ENCODE results near the gene STK36. TPM values are rescaled to one million over a fixed set of nuclear protein-coding genes. Genes with fewer than 3 reads are reported as not detected.
"Not testable (repeated sequence)": the region's sequence is repeated elsewhere in the genome, so short reads cannot be mapped to it uniquely, and the experiment has no call there.

STK36 gene
- total RNA-seq, 1 donor from 2014 or later = 19.6 TPM

DNA sequence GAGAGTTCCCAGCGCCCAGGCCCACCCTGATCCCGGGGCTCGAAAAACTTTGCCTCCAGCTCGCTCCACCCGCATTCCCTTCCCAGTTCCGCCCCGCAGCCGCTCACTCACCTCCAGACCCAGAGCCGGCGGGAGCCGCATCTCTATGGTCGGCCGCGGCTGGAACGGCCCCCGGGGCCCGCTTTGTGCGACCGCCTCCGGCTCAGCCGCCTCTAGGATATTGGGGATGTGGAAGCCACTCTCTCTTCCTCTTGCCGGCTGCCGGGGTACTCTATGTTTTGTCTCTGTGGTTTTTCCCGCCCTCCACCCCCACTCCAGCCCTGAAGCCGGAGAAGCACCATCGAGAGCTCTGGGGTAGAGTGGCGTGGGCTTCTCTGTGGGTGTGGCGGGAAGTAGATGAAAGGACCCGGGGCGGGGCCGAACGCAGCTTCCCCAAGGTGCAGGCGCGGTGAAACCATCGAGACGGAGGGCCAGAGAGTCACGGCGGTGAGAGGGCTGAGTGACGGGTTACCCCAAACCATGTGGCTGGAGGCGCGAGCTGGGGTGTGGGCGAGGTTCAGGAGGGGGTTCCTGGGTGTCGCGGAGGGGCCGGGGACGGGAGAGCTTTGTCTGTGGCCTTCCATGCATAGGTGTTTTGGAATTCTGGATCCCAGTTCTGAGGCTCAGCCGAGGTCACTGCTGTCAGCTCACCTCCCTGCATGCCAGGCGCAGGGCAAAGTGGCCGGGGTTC is 12.5 kb upstream of the STK36 start, which contains the start of the genes BCS1L and ZNF142:
Gene BCS1L (plus strand): TSS at position 426 of the 730 bp plus-strand sequence. CDS start 1,305 bp downstream, outside the sequence.
Gene ZNF142 (minus strand): TSS at position 366 of the 730 bp plus-strand sequence. CDS start 3,194 bp downstream, outside the sequence.
- peak; percentile 95 for DNase-seq (ENCODE audit: low spot score)

GRCh38 chr2:218659988-218660358 is 11.9 kb upstream of the STK36 start:
- DNase-seq (ENCODE audit: low spot score) = no peak

GRCh38 chr2:218662377-218662776 is 9.5 kb upstream of the STK36 start:
- no peak for DNase-seq (ENCODE audit: low spot score)

- no peak for DNase-seq (ENCODE audit: low spot score)
Measured at GRCh38 chr2:218662827-218663226, 9.1 kb upstream of the STK36 start.

DNA sequence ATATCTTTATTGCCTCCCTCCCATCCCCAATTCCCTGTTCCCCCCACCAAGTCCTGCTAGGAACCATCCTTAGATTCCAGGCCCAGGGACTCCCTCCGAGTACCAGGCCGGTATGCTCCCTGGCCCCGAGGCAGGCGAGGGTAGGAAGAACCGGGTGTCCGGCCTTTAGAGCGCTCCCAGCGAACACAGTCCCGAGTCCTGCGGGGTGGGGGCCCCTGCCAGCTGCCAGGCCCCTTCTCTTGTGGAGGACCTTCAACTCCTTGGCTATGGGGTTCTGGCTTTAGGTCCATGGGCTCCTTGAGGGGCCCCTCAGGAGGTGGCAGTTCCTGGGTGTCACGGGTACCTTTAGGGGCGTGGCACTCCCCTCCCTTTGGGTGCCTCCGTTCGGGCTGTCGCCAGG is 8.0 kb upstream of the STK36 start:
- DNase-seq (ENCODE audit: low spot score) = no peak

DNA sequence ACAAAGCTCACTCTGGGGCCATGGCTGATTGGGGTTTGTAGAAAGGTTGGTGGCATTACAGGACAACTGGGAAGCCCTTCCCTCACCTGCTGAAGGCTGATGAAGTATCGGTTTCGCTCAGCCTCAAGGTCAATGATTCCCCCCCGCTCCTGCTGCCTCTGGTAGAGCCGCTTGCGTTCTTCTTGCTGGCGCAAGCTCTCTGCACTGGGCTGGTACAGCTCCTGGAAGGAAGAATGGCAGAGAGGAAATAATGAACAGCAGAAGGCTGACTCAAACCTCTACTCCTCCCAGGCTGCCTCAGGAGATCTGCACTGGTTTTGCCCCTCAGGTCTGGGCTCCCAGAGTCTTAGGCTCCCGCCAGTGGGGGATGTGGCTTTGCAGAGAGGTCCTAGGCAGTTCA is 7.2 kb upstream of the STK36 start:
- DNase-seq (ENCODE audit: low spot score) = no peak

- DNase-seq (ENCODE audit: low spot score) = no peak
Measured at GRCh38 chr2:218671097-218671653, 711 bp upstream of the STK36 start.

GRCh38 chr2:218679119-218679518 is 7.2 kb downstream of the STK36 start:
- DNase-seq (ENCODE audit: low spot score) = no peak

DNA sequence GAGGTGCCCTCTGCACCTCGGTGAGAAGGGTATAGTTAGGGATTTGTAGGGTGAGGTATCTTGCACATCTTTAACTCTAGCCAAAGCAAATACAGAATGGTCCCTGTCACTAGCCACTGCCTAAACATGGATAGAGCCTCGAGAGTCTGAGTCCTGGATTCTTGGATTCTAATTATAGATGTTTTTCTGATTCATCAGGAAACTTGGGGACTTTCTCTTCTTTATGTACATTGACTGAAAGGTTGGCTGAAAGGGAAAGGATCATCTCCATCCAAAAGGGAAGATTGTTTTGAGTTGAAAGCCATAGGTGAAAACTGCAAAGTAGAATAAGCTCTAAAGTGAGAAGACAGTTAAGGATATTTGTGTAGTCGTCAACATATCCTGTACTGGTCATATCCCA is 8.2 kb downstream of the STK36 start:
- DNase-seq (ENCODE audit: low spot score) = no peak

DNA sequence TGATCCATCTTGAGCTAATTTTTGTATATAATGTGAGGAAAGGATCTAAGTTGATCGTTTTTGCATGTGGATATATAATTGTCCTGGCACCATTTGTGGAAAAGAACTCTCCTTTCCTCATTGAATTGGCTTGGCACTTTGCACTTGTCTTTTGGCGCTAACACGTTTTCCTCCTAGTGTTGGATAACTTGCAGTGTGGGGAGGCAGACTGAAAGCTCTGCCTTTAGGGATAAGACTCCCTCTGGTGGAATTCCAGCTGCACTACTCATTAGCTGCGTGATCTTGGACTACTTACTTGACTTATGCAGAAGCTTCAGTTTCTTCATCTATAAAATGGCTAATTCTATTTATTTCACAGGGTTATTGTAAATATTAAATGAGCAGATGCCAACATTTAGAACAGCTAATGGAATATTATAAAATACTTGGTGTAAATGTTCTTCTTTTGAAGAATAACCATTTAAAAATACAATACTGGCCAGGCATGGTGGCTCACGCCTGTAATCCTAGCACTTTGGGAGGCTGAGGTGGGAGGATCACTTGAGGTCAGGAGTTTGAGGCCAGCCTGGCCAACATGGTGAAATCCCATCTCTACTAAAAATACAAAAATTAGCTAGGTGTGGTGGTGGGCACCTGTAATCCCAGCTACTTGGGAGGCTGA is 15.6 kb downstream of the STK36 start:
- not testable (repeated sequence) for DNase-seq (ENCODE audit: low spot score)

- no peak for DNase-seq (ENCODE audit: low spot score)
Measured at GRCh38 chr2:218691234-218691633, 19.3 kb downstream of the STK36 start.

- DNase-seq (ENCODE audit: low spot score) = no peak
Measured at GRCh38 chr2:218694405-218695145, 22.7 kb downstream of the STK36 start.

GRCh38 chr2:218698885-218699284 is 27.0 kb downstream of the STK36 start:
- no peak for DNase-seq (ENCODE audit: low spot score)

GRCh38 chr2:218701806-218702205 is 29.9 kb downstream of the STK36 start:
- DNase-seq (ENCODE audit: low spot score) = no peak

GRCh38 chr2:218703341-218703740 is 31.5 kb downstream of the STK36 start:
- DNase-seq (ENCODE audit: low spot score) = no peak

DNA sequence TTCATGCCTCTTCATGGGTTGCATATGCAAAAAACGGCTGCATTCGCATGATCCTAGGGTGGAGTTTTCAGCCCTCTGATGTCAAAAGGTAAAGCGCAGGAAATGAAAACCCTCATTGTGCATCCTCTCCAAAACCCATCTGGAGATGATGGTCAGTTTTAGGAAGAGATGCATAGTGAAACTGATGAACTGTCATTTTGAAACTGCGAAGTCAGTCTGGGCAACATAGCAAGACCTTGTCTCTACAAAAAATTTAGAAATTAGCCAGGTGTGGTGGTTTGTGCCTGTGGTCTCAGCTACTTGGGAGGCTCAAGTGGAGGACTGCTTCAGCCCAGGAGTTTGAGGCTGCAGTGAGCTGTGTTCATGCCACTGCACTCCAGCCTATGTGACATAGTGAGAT is 36.2 kb downstream of the STK36 start:
- no peak for DNase-seq (ENCODE audit: low spot score)

DNA sequence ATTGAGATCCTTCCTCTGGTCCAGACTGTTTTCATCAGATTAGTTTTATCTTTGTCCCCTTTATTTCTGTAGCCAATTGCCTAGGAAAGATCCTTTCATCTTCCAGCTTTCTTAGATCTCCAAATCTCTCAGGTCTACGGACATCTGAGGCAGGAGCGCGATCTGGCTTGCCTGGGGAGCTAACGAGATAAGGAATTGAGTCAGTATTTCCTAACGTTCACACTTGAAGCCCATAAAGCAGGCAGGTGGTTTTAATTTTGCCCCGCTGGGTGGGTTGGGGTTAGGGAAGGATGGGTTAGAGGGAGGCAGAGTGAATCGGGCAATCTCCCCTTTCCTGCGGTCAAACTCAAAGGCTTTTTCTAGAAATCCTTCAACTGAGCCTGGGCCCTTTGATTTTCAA is 38.0 kb downstream of the STK36 start:
- DNase-seq (ENCODE audit: low spot score) = no peak

- DNase-seq (ENCODE audit: low spot score) = no peak
Measured at GRCh38 chr2:218710334-218710686, 38.4 kb downstream of the STK36 start.

DNA sequence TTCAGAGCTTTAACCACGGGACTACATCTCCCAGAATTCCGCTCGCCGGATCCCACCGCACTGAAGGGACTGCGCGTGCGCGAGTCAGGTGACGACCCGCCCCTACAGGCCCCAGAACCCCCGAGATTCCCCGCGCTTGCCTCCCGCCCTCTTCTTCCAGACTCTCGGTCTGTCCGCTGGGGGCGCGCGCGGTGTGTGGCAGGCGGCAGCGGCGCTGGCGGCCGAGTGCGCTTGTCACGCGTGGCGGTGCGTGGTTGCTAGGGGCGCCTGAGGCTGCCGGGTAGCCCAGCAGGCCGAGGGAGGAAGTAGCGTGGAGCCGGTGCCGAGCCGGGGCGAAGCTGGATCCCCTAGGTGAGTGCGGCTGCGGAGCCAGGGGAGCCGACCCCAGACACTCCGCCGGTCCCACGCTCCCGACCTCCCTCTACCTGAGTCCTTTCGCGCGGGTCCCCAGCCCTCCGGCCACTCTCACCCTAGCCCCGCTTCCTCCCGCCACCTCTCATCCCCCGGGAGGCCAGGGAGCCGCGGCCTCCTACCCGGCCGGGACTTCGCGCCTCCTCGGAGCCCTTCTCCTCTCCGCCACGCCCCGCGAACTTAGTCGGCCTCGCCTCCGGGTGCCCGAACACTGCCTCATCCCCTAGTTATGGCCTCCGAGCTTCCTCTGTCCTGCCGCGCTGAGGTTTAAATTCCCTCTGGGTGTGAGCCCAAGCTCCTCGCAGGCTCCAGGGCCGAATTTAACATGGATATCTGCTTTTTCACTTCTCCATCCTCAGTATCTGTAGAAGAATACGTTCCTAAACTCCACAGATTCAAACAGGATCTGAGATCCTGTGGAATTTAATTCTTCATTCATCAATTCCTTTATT is 39.0 kb downstream of the STK36 start, which contains the start of gene TTLL4:
Gene TTLL4 (plus strand): TSS at position 149 of the 863 bp plus-strand sequence. CDS start 26,842 bp downstream, outside the sequence.
- DNase-seq (ENCODE audit: low spot score) = peak; percentile 99

- no peak for DNase-seq (ENCODE audit: low spot score)
Measured at GRCh38 chr2:218711550-218711929, 39.7 kb downstream of the STK36 start.

GRCh38 chr2:218713922-218714321 is 42.0 kb downstream of the STK36 start:
- no peak for DNase-seq (ENCODE audit: low spot score)

Measured in mesenteric fat pad (tissue), 1 donor.